ENCODE results near the gene DYSF.

Gene DYSF

DNA sequence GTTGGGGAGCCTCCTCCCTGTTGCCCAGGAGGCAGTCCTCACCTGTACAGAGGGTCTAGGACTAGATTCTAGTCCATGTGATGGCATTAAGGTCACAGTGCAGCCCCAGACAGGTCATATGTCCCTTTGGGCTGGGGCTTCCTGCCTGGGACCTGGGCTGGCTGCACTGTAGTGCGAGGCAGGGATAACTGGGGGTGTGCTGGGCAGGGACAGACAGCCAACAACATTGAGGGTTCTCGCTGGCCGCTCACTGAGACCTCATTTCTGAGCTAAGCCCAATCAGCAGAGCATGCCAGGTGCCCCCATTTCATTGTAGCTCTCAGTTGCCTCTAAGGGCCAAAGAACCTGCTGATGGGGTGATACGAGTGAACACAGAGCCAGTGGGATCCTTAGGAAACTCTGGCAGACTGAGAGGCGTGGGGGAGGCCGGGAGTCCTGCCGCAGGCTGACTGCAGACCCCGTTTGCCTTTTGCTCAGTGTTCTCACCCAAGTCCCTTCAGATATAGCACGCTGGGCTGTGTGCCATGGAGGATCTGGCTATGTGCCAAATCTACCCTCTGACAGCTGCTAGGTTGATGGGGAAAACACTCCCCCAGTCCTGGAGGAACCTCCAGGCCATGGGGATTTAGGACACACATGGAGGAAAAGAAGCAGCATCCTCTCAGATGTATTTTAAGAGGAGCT lies 51.9 kb downstream of the DYSF start:
- Histone ChIP-seq H3K36me3 (replicated peaks; ENCODE audit: insufficient read depth, low read length) (no peaks in the 10 kb centered on the region), H3K4me1 (ENCODE audit: low read length) (no peaks in the 10 kb centered on the region)

GRCh38 chr2:71505770-71506140 lies 52.4 kb downstream of the DYSF start:
- no peak for DNase-seq
- TF ChIP-seq CTCF (IDR thresholded peaks at IDR 0.05; ENCODE audit: low read length): no peak
- TF ChIP-seq EZH2phosphoT487 (IDR thresholded peaks at IDR 0.05; ENCODE audit: low read length): no peak
- no peak for TF ChIP-seq EZH2 (optimal IDR thresholded peaks at IDR 0.05; ENCODE audit: low read depth, low read length)
- Histone ChIP-seq H3K9me2 (replicated peaks; ENCODE audit: insufficient read depth, low read length) (no peaks in the 10 kb centered on the region), H3K36me3 (replicated peaks; ENCODE audit: insufficient read depth, low read length) (no peaks in the 10 kb centered on the region), H3K79me2 (ENCODE audit: low read length) (no peaks in the 10 kb centered on the region), H3K27ac (ENCODE audit: low read length) (no peak overlapping the region), H3K27me3 (replicated peaks; ENCODE audit: insufficient read depth, low read length) (no peaks in the 10 kb centered on the region), H3K4me1 (ENCODE audit: low read length) (no peaks in the 10 kb centered on the region), H3F3A (ENCODE audit: insufficient read depth, low read length) (no peaks in the 10 kb centered on the region), H3K9me3 (replicated peaks; ENCODE audit: insufficient read depth, low read length) (no peaks in the 10 kb centered on the region), H4K20me1 (ENCODE audit: insufficient read depth, low read length) (no peaks in the 10 kb centered on the region), H2AFZ (ENCODE audit: low read length) (no peak overlapping the region), H3K9ac (ENCODE audit: low read length) (no peak overlapping the region), H3K4me2 (ENCODE audit: low read depth, low read length) (no peak overlapping the region), H3K4me3 (ENCODE audit: low read length) (no peak overlapping the region)

More for the DNA sequence above, 51.9 kb downstream of the DYSF start:
- no peak for DNase-seq
- no peak overlapping the region for H3K4me2 ChIP-seq (ENCODE audit: low read depth, low read length)
- no peaks in the 10 kb centered on the region for H4K20me1 ChIP-seq (ENCODE audit: insufficient read depth, low read length)
- no peak overlapping the region for H3K27ac ChIP-seq (ENCODE audit: low read length)
- H3K9me2 ChIP-seq (replicated peaks; ENCODE audit: insufficient read depth, low read length): no peaks in the 10 kb centered on the region
- no peak overlapping the region for H3K4me3 ChIP-seq (ENCODE audit: low read length)
- H3K9me3 ChIP-seq (replicated peaks; ENCODE audit: insufficient read depth, low read length): no peaks in the 10 kb centered on the region
- no peaks in the 10 kb centered on the region for H3K27me3 ChIP-seq (replicated peaks; ENCODE audit: insufficient read depth, low read length)
- H3K9ac ChIP-seq (ENCODE audit: low read length): no peak overlapping the region
- H3F3A ChIP-seq (ENCODE audit: insufficient read depth, low read length): no peaks in the 10 kb centered on the region
- no peak overlapping the region for H2AFZ ChIP-seq (ENCODE audit: low read length)
- H3K79me2 ChIP-seq (ENCODE audit: low read length): no peaks in the 10 kb centered on the region
- TF ChIP-seq CTCF (IDR thresholded peaks at IDR 0.05; ENCODE audit: low read length) (no peak), EZH2 (optimal IDR thresholded peaks at IDR 0.05; ENCODE audit: low read depth, low read length) (no peak), EZH2phosphoT487 (IDR thresholded peaks at IDR 0.05; ENCODE audit: low read length) (no peak)

GRCh38 chr2:71506222-71507153 lies 53.1 kb downstream of the DYSF start:
- no peak for DNase-seq
- H3K4me3 ChIP-seq (ENCODE audit: low read length): no peak overlapping the region
- no peak overlapping the region for H3K27ac ChIP-seq (ENCODE audit: low read length)

More at GRCh38 chr2:71506222-71507153, 53.1 kb downstream of the DYSF start:
- Histone ChIP-seq H3K79me2 (ENCODE audit: low read length) (no peaks in the 10 kb centered on the region), H3K36me3 (replicated peaks; ENCODE audit: insufficient read depth, low read length) (no peaks in the 10 kb centered on the region), H3F3A (ENCODE audit: insufficient read depth, low read length) (no peaks in the 10 kb centered on the region), H3K4me1 (ENCODE audit: low read length) (no peaks in the 10 kb centered on the region), H4K20me1 (ENCODE audit: insufficient read depth, low read length) (no peaks in the 10 kb centered on the region), H2AFZ (ENCODE audit: low read length) (no peak overlapping the region), H3K27me3 (replicated peaks; ENCODE audit: insufficient read depth, low read length) (no peaks in the 10 kb centered on the region), H3K4me2 (ENCODE audit: low read depth, low read length) (no peak overlapping the region), H3K9ac (ENCODE audit: low read length) (no peak overlapping the region), H3K9me2 (replicated peaks; ENCODE audit: insufficient read depth, low read length) (no peaks in the 10 kb centered on the region), H3K9me3 (replicated peaks; ENCODE audit: insufficient read depth, low read length) (no peaks in the 10 kb centered on the region)
- no peak for TF ChIP-seq EZH2 (optimal IDR thresholded peaks at IDR 0.05; ENCODE audit: low read depth, low read length)
- TF ChIP-seq CTCF (IDR thresholded peaks at IDR 0.05; ENCODE audit: low read length): no peak
- TF ChIP-seq EZH2phosphoT487 (IDR thresholded peaks at IDR 0.05; ENCODE audit: low read length): no peak
